ENCODE measurements around the gene RAG1. TPM values are rescaled to one million over a fixed set of nuclear protein-coding genes. Genes with fewer than 3 reads are reported as not detected.

RAG1 gene
- polyA plus RNA-seq, 2 of the 4 experiments (the other 2 are of a cell fraction), result 0.18 to 0.43 TPM

DNA sequence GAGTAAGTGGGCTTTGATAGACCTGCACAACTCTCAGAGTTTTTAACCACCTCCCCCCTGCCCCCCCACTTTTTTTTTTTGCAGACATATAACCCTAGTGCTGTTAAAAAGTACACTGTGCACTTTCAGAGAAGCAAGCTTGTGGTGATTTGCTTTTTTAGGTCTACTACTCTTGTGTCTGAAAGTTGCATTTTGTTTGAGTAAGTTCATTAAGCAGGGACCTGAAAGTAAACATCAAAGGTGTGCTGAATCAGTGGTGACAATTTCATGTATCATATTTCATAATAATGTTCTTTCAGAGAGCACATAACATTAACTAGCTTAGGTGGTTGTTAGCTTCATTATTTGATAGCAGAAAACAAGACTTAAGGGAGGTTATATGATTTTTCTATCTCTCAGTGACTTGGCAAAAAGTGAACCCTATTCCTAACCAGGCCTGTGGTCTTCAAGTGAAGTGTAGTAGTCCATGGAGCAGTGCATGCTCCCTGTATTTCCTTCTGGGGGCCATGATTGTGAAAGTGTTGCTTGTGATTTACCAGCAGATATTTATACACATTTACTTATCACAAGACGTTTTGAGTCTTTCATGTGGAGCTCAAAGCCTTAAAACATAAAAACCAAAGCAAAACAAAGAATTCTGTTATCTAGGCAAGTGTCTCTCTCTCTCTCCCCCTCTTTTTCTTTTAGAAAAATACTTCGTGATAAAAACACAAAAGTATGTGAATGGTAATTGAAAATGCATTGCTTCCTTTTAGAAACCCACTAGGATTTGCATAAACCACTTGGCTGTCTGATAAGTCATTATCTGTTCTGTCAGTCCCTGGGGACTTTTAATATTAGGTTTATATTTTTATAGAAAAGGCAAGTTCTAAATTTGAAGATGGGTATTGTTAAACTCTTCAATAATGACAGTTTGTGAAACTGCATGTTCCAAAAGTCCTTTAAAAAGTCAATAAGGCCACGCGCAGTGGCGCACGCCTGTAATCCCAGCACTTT lies 37.7 kb downstream of the RAG1 start:
- ChIA-PET CTCF (no interaction called here), POLR2A (no interaction called here)
- Histone ChIP-seq H3K4me2 (no peak overlapping the region), H3K4me3 (no peak overlapping the region), H3K27ac (no peak overlapping the region), H3K9me3 (no peaks in the 10 kb centered on the region), H3K4me1 (no peaks in the 10 kb centered on the region)
- no peak for DNase-seq (ENCODE audit: low read depth in 1 of 2, low spot score in 1 of 2)
- FAIRE-seq, result no peak
- ATAC-seq, result no peak
- 79% methylated on average over 6 of the region's 6 CpGs for WGBS (ENCODE audit: missing lambda C conversion rate)
- TF ChIP-seq HOXB5 (CRISPR knock-in tag; IDR thresholded peaks at IDR 0.05), result no peak
- no peak for TF ChIP-seq RNF2 (IDR thresholded peaks at IDR 0.05; ENCODE audit: borderline replicate concordance, low read depth)
- TF ChIP-seq ESRRA (IDR thresholded peaks at IDR 0.05; ENCODE audit: borderline replicate concordance, low read length), result no peak
- no peak for TF ChIP-seq TFCP2L1 (CRISPR knock-in tag; IDR thresholded peaks at IDR 0.05)

DNA sequence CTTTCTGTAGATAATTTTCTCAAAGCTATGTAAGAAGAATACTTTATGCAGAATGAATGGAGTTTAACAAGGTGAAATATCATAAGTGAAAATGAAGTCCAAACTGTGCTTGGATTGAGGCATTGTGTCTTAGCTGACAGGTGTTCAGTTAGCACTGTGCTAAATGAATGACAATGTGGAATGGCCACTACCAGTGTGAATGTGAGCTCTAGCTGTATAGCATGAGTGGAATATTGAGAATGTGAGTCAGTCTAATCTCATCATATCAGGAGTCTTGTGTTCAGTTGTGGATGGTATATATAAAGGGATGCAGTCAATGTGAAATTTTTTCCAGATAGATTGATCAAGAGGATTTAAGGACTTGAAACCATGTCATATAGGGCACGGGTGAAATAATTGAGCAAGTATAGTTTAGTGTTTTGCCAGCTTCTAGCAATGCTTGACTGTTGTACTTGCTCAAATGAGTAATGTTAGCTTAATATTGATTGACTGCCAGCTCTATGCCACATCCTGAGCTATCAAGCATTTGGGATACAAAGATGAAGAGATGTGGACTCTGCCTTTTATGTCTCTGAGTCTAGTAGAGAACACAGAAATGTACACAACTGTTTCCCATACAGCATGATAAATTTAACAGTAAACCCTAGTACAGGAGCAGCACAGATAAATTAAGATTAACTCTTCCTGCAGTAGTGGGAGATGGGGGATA lies 40.8 kb downstream of the RAG1 start:
- CTCF ChIA-PET, result interaction anchor here (0.8 to 1.6 kb wide), 5 partner anchors 12 to 138 kb away, joined by 3 to 5 read pairs (median 3); no protein-coding TSS in a partner anchor
- no peaks in the 10 kb centered on the region for H3K9me3 ChIP-seq
- H3K4me1 ChIP-seq, result no peaks in the 10 kb centered on the region
- no peak for ATAC-seq
- POLR2A ChIA-PET, result no interaction called here
- WGBS (ENCODE audit: missing lambda C conversion rate), result 41% methylated on average over 1 of the region's 1 CpG
- no peak overlapping the region for H3K4me2 ChIP-seq
- no peak overlapping the region for H3K4me3 ChIP-seq
- no peak overlapping the region for H3K27ac ChIP-seq
- FAIRE-seq, result no peak
- TF ChIP-seq CHD2 (IDR thresholded peaks at IDR 0.05; ENCODE audit: low read length, partially characterized antibody), result no peak
- TF ChIP-seq RAD21 (conservative IDR thresholded peaks at IDR 0.05 in 1 of 2, IDR thresholded peaks at IDR 0.05 in 1 of 2), result no peak
- TF ChIP-seq TFCP2L1 (CRISPR knock-in tag; IDR thresholded peaks at IDR 0.05), result no peak
- no peak for TF ChIP-seq TP53 (CRISPR knock-in tag; IDR thresholded peaks at IDR 0.05)
- DNase-seq (ENCODE audit: low read depth in 1 of 2, low spot score in 1 of 2), result no peak

DNA sequence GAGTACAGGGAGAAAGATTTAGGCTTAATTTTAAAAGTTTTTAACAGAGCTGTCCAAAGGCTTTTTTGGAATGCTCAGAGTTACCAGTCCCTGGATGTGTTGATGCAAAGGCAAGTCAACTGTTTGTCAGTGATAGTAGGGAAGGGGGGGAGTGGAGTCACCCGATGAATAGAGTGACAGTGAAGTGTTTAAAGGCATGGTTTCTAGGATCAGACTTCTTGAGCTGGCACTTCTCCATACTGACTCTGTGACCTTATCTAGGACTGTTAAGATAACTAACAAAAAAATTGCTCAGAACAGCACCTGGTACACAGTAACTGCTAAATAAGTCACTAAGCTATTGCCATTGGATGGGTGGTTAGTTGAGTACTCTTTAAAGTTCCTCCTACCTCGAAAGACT lies 41.6 kb downstream of the RAG1 start:
- DNase-seq (ENCODE audit: low read depth in 1 of 2, low spot score in 1 of 2), result no peak
- FAIRE-seq, result no peak
- ChIA-PET CTCF (interaction anchor here (0.8 to 1.6 kb wide), 5 partner anchors 11 to 137 kb away, joined by 3 to 5 read pairs (median 3); no protein-coding TSS in a partner anchor), POLR2A (no interaction called here)
- Histone ChIP-seq H3K4me3 (no peak overlapping the region), H3K27ac (no peak overlapping the region), H3K4me1 (no peaks in the 10 kb centered on the region), H3K9me3 (no peaks in the 10 kb centered on the region), H3K4me2 (no peak overlapping the region)
- ATAC-seq, result no peak
- TF ChIP-seq KDM5A (IDR thresholded peaks at IDR 0.05) (no peak), SMC3 (IDR thresholded peaks at IDR 0.05) (no peak), FOSL2 (IDR thresholded peaks at IDR 0.05) (no peak), FOSL2 (CRISPR knock-in tag; IDR thresholded peaks at IDR 0.05) (no peak), ZNF302 (CRISPR knock-in tag; IDR thresholded peaks at IDR 0.05) (no peak), KDM1A (IDR thresholded peaks at IDR 0.05; ENCODE audit: low read depth) (no peak)
- TF ChIP-seq, protein P1, sequence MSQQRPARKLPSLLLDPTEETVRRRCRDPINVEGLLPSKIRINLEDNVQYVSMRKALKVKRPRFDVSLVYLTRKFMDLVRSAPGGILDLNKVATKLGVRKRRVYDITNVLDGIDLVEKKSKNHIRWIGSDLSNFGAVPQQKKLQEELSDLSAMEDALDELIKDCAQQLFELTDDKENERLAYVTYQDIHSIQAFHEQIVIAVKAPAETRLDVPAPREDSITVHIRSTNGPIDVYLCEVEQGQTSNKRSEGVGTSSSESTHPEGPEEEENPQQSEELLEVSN (IDR thresholded peaks at IDR 0.05; ENCODE audit: borderline replicate concordance, low read depth), result no peak
- 3% methylated on average over 2 of the region's 2 CpGs for WGBS (ENCODE audit: missing lambda C conversion rate)

DNA sequence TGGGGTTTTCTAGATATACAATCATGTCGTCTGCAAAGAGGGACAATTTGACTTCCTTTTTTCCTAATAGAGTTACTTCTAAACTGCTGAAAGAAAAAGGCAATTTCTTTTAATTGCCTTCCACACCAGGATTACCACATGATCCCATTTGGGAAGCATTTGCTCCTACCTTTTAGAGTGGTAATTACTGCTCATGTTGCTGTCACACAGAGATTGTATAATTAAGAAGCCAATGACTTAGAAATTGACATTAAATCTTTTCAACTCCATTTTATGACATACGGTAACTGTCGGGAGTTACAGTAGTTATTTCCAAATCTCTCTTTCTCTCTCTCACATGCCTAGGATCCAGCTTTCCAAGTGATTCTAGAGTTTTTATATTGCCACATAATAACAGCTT lies 48.0 kb downstream of the RAG1 start:
- no peak for FAIRE-seq
- CTCF ChIA-PET, result no interaction called here

More for the DNA sequence above, 48.0 kb downstream of the RAG1 start:
- H3K27ac ChIP-seq, result no peak overlapping the region
- H3K4me3 ChIP-seq, result no peak overlapping the region
- H3K4me2 ChIP-seq, result no peak overlapping the region
- H3K4me1 ChIP-seq, result no peaks in the 10 kb centered on the region
- 91% methylated on average over 3 of the region's 3 CpGs for WGBS (ENCODE audit: missing lambda C conversion rate)
- TF ChIP-seq FOSL2 (IDR thresholded peaks at IDR 0.05) (no peak), FOSL2 (CRISPR knock-in tag; IDR thresholded peaks at IDR 0.05) (no peak)
- TF ChIP-seq, protein P2, sequence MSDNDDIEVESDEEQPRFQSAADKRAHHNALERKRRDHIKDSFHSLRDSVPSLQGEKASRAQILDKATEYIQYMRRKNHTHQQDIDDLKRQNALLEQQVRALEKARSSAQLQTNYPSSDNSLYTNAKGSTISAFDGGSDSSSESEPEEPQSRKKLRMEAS (IDR thresholded peaks at IDR 0.05), result no peak
- no peak for DNase-seq (ENCODE audit: low read depth in 1 of 2, low spot score in 1 of 2)
- POLR2A ChIA-PET, result no interaction called here
- ATAC-seq, result no peak
- no peaks in the 10 kb centered on the region for H3K9me3 ChIP-seq
